ENCODE results near the gene NSMCE1. TPM values are rescaled to one million over a fixed set of nuclear protein-coding genes. Genes with fewer than 3 reads are reported as not detected.

NSMCE1 gene
- total RNA-seq, 1 donor from 2014 or later: 72.0 TPM

- no peak for DNase-seq (ENCODE audit: low spot score)
These were observed 73.4 kb downstream of the NSMCE1 start for GRCh38 chr16:27195076-27195741.

- DNase-seq (ENCODE audit: low spot score): no peak
These were observed 75.1 kb downstream of the NSMCE1 start for GRCh38 chr16:27193300-27193990.

- DNase-seq (ENCODE audit: low spot score): no peak
These were observed 77.1 kb downstream of the NSMCE1 start for GRCh38 chr16:27191352-27191924.

GRCh38 chr16:27190316-27190871, 78.2 kb downstream of the NSMCE1 start:
- DNase-seq (ENCODE audit: low spot score): no peak

GRCh38 chr16:27189335-27189972, 79.1 kb downstream of the NSMCE1 start:
- no peak for DNase-seq (ENCODE audit: low spot score)

GRCh38 chr16:27188633-27189032, 79.9 kb downstream of the NSMCE1 start:
- DNase-seq (ENCODE audit: low spot score): no peak

GRCh38 chr16:27185776-27186130, 82.8 kb downstream of the NSMCE1 start:
- DNase-seq (ENCODE audit: low spot score): no peak

- no peak for DNase-seq (ENCODE audit: low spot score)
These were observed 85.6 kb downstream of the NSMCE1 start for GRCh38 chr16:27182906-27183405.

GRCh38 chr16:27181019-27181790, 87.4 kb downstream of the NSMCE1 start:
- DNase-seq (ENCODE audit: low spot score): no peak

GRCh38 chr16:27179500-27180072, 89.0 kb downstream of the NSMCE1 start:
- DNase-seq (ENCODE audit: low spot score): peak; percentile 93

GRCh38 chr16:27177031-27177774, 91.4 kb downstream of the NSMCE1 start:
- no peak for DNase-seq (ENCODE audit: low spot score)

- DNase-seq (ENCODE audit: low spot score): no peak
These were observed 92.7 kb downstream of the NSMCE1 start for GRCh38 chr16:27175888-27176287.

Other genes starting within 250 kb of the NSMCE1 start
- gene C16orf82, start 201.8 kb downstream of the NSMCE1 start, total RNA-seq: not detected
- 14.8 TPM for gene KDM8, start 65.2 kb downstream of the NSMCE1 start, total RNA-seq
- 74.2 TPM for gene IL4R, start 45.2 kb upstream of the NSMCE1 start, total RNA-seq
- gene IL21R, start 133.4 kb upstream of the NSMCE1 start, total RNA-seq: 1.2 TPM

Measured in mucosa of gallbladder (tissue), 1 donor.